B cell (primary cell): Measurements from ENCODE around the gene NTPCR. TPM values are rescaled to one million over a fixed set of nuclear protein-coding genes. Genes with fewer than 3 reads are reported as not detected.

Experiments
- ATAC-seq: fragments of 200-7000 bp; cut with Tn5 transposase; one replicate; pipeline ENCODE4 v1.10.0; 2021; ENCODE audit warnings: low read depth, mild to moderate bottlenecking, moderate number of reproducible peaks, moderate library complexity
- CTCF ChIA-PET: fragments of 350-600 bp; sonication (Branson Sonifier 250); formaldehyde crosslinking; loops from one replicate; lab custom pipeline; 2021; ENCODE audit warnings: antibody characterized with exemption, inconsistent platforms; lab: Charles Lee
- POLR2A ChIA-PET: fragments of 350-600 bp; sonication (Branson Sonifier 250); formaldehyde crosslinking; loops from one replicate; lab custom pipeline; 2021; ENCODE audit warnings: antibody characterized with exemption; lab: Charles Lee
- DNase-seq: peaks from one replicate; pipeline ENCODE4 v3.0.0; 2013
- H2AFZ ChIP-seq: 2 replicates; pipeline ENCODE4 v1.6.1; 2012; ENCODE audit warnings: mild to moderate bottlenecking, low read depth, low read length; ENCODE audit not compliant: insufficient read depth, poor library complexity, severe bottlenecking
- H3K27ac ChIP-seq, 2 donors: 1 replicate in 1 of 2; 2 replicates in 1 of 2; pipeline ENCODE4 v1.5.1; 2012 to 2013; ENCODE audit warnings: low read length in 2 of 2, mild to moderate bottlenecking in 2 of 2, moderate library complexity in 1 of 2
- H3K27me3 ChIP-seq, 4 experiments: fragments of 200-600 bp in 1 of 4; sonication (generic) in 1 of 4; replicated peaks in 1 of 4; 1 replicate in 2 of 4; 2 replicates in 2 of 4; pipeline versions ENCODE4 v1.6.1 to v1.7.0; 2013 to 2016; ENCODE audit warnings: low read length in 3 of 4, mild to moderate bottlenecking in 2 of 4, mixed read lengths in 1 of 4, moderate library complexity in 1 of 4; ENCODE audit not compliant: insufficient read depth in 4 of 4, control insufficient read depth in 3 of 4; ENCODE audit errors: control extremely low read depth in 1 of 4
- H3K36me3 ChIP-seq, 2 experiments: replicated peaks in 1 of 2; 1 replicate in 1 of 2; 2 replicates in 1 of 2; pipeline versions ENCODE4 v1.6.1 to v1.7.1; 2013; ENCODE audit warnings: low read length in 1 of 2; ENCODE audit not compliant: insufficient read depth in 2 of 2, control insufficient read depth in 1 of 2; ENCODE audit errors: control extremely low read depth in 1 of 2, extremely low read depth in 1 of 2
- H3K4me1 ChIP-seq, 2 donors: fragments of 200-600 bp in 1 of 2; sonication (generic) in 1 of 2; 1 replicate in 1 of 2; 2 replicates in 1 of 2; pipeline versions ENCODE4 v1.5.1 to v1.6.1; 2013 to 2017; ENCODE audit warnings: low read length in 2 of 2; ENCODE audit not compliant: control insufficient read depth in 2 of 2, insufficient read depth in 2 of 2
- H3K4me2 ChIP-seq: replicated peaks from 2 replicates; pipeline ENCODE3; 2012; ENCODE audit warnings: mild to moderate bottlenecking, low read depth, low read length; ENCODE audit not compliant: poor library complexity, severe bottlenecking
- H3K4me3 ChIP-seq, 5 experiments: fragments of 200-600 bp in 1 of 5; sonication (generic) in 1 of 5; 1 replicate in 3 of 5; 2 replicates in 2 of 5; pipeline versions ENCODE4 v1.5.1 to v1.7.0; 2011 to 2016; ENCODE audit warnings: low read length in 4 of 5, mild to moderate bottlenecking in 4 of 5, low read depth in 2 of 5, control low read depth in 1 of 5, moderate library complexity in 1 of 5; ENCODE audit not compliant: insufficient read depth in 1 of 5; ENCODE audit errors: control extremely low read depth in 1 of 5, extremely low read depth in 1 of 5
- H3K79me2 ChIP-seq: fragments of 200-600 bp; sonication (generic); one replicate; pipeline ENCODE4 v1.6.0; 2016; ENCODE audit warnings: low read length; ENCODE audit not compliant: control insufficient read depth, insufficient read depth
- H3K9ac ChIP-seq: fragments of 200-600 bp; sonication (generic); 2 replicates; pipeline ENCODE4 v1.6.1; 2017; ENCODE audit warnings: mild to moderate bottlenecking, low read length, moderate library complexity
- H3K9me3 ChIP-seq, 3 donors: one replicate each; pipeline versions ENCODE4 v1.6.1 to v1.7.1; 2013; ENCODE audit warnings: low read length in 2 of 3; ENCODE audit not compliant: control insufficient read depth in 2 of 3, insufficient read depth in 1 of 3; ENCODE audit errors: control extremely low read depth in 1 of 3
- H4K20me1 ChIP-seq: 2 replicates; pipeline ENCODE4 v1.6.0; 2012; ENCODE audit warnings: mild to moderate bottlenecking, low read length; ENCODE audit not compliant: insufficient read depth, control insufficient read depth, poor library complexity, severe bottlenecking
- H3K27ac Mint-ChIP-seq: one replicate; pipeline ENCODE4 v1.8.0; 2021; ENCODE audit warnings: mixed read lengths
- H3K27me3 Mint-ChIP-seq: one replicate; pipeline ENCODE4 v1.8.0; 2021; ENCODE audit warnings: mixed read lengths
- H3K4me1 Mint-ChIP-seq: one replicate; pipeline ENCODE4 v1.8.0; 2021; ENCODE audit warnings: mixed read lengths
- H3K4me3 Mint-ChIP-seq: one replicate; pipeline ENCODE4 v1.8.0; 2021; ENCODE audit warnings: mixed read lengths
- H3K9me3 Mint-ChIP-seq: one replicate; pipeline ENCODE4 v1.8.0; 2022; ENCODE audit warnings: mixed read lengths; ENCODE audit not compliant: insufficient read depth
- EZH2 ChIP-seq: IDR thresholded peaks from 2 replicates; pipeline ENCODE4 v1.6.1; 2012; ENCODE audit warnings: borderline replicate concordance, low read depth, mild to moderate bottlenecking, moderate library complexity, low read length; ENCODE audit not compliant: insufficient read depth, poor library complexity, severe bottlenecking
- WGBS: methylation state at CpG from one replicate; pipeline ENCODE4 v1.1.5; 2013; ENCODE audit warnings: missing lambda C conversion rate; ENCODE audit not compliant: insufficient coverage; 5-methylcytosine and 5-hydroxymethylcytosine counted together
- intact Hi-C: fragments of 100-400 bp; cut with micrococcal nuclease; formaldehyde crosslinking; loops from one replicate; pipeline ENCODE4 v1.10.0; 2022
- polyA plus RNA-seq: library from polyadenylated mRNA; depleted of rRNA; stranded (reverse); fragments of >200 nt; gene quantifications from 2 replicates; pipeline ENCODE4 v1.2.3, GENCODE V29; 2012
- total RNA-seq, 2 donors: library from RNA; stranded (reverse); fragments of 120-200 nt in 1 of 2; gene quantifications; 1 replicate in 1 of 2; 2 replicates in 1 of 2; pipeline versions ENCODE4 v1.2.3 to v1.2.4, GENCODE V29; 2013 to 2022
- TF ChIP-seq, protein P1 (sequence below): fragments of 200-600 bp; IDR thresholded peaks from one replicate; pipeline ENCODE4 v1.8.0; 2022; ENCODE audit warnings: antibody characterized with exemption, mild to moderate bottlenecking

The NTPCR gene
- total and polyA plus RNA-seq, 2 donors (not counting 1 experiment from before 2014, with no cell fraction given), result 7.6 to 16.5 TPM

DNA sequence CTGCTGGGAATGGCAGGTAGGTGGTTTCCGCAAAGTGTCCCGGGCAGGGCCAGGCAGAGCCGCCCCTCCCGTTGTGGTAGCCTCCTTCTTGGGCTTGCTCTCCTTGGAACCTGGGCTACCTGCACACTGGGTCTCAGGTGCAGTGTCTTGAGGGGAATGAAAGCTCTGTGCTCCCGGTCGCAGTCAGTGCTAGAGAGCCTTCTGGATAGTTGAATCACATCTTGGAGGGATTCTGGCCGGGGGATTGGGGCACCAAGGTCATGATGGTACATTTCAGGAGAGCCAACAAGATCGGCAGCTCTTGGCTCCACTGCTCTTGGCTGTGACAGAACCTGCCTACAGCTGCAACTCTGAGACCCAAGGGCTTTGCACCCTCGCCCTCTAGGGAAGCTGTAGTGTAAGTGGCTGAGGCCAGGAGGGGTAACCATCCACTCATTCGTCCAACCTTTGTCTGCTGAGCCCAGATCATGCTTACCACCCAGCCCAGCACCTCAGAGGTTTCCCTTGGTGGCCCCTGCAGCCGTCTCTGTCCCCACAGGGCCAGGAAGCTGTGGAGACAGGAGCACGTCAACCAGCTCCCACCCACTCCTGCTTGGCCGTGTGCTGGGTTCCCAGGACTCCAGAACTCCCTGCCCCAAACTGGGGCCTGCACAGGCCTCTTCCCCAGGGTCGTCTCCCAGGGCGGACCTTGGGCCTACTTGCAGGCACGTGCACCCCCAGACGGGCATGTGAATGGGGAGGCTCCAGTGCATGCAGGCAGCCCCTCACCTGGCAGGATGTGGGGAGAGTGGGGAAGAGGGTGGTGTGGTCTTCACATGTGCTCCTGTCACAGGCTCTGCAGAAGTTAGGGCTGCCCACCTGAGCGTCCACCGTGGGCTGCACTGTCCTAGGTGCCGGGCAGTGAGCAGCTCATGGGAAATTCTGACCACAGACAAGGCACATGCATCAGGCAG is 40.0 kb downstream of the NTPCR start:
- no peak for TF ChIP-seq EZH2
- TF ChIP-seq, protein P1, sequence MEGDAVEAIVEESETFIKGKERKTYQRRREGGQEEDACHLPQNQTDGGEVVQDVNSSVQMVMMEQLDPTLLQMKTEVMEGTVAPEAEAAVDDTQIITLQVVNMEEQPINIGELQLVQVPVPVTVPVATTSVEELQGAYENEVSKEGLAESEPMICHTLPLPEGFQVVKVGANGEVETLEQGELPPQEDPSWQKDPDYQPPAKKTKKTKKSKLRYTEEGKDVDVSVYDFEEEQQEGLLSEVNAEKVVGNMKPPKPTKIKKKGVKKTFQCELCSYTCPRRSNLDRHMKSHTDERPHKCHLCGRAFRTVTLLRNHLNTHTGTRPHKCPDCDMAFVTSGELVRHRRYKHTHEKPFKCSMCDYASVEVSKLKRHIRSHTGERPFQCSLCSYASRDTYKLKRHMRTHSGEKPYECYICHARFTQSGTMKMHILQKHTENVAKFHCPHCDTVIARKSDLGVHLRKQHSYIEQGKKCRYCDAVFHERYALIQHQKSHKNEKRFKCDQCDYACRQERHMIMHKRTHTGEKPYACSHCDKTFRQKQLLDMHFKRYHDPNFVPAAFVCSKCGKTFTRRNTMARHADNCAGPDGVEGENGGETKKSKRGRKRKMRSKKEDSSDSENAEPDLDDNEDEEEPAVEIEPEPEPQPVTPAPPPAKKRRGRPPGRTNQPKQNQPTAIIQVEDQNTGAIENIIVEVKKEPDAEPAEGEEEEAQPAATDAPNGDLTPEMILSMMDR, result no peak
- Mint-ChIP-seq H3K4me1 (no peaks in the 10 kb centered on the region), H3K4me3 (no peak overlapping the region), H3K27ac (no peak overlapping the region), H3K9me3 (peaks cover 11% of the 10 kb centered on the region), H3K27me3 (no peaks in the 10 kb centered on the region)
- CTCF ChIA-PET, result no interaction called here
- Histone ChIP-seq H3K27me3 (no peaks in the 10 kb centered on the region), H3K27ac (no peak overlapping the region), H3K36me3 (no peaks in the 10 kb centered on the region), H3K4me3 (no peak overlapping the region), H3K9ac (no peak overlapping the region), H3K79me2 (no peaks in the 10 kb centered on the region), H3K4me2 (no peak overlapping the region), H3K9me3 (peaks cover 0 to 14% (median 8%) of the 10 kb centered on the region in 3 donors), H2AFZ (no peak overlapping the region), H4K20me1 (no peaks in the 10 kb centered on the region), H3K4me1 (no peaks in the 10 kb centered on the region)
- intact Hi-C loops, result no loop called here
- WGBS, result 96% methylated on average over 20 of the region's 20 CpGs
- DNase-seq (no peak), ATAC-seq (no peak)
- POLR2A ChIA-PET, result no interaction called here

DNA sequence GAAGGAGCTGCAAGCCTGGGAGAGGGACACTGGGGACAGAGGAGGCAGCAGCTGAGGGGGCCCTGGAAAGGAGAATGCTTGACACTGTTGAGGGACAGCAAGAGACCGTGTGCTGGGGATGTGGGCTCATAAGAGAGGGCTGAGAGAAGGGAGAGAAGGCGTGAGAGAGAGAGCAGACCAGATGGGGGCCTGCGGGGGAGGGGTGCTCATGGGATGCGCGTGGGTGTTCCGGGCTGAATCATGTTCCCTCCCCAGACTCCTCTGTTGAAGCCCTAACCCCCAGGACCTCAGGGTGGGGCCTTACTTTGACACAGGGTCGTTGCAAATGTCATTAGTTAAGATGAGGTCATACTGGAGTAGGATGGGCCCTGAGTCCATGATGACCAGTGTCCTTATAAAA is 40.8 kb downstream of the NTPCR start:
- DNase-seq (no peak), ATAC-seq (no peak)
- WGBS, result 88% methylated on average over 3 of the region's 7 CpGs
- H3K4me2 ChIP-seq, result no peak overlapping the region
- peaks cover 11% of the 10 kb centered on the region for H3K9me3 Mint-ChIP-seq
- no peaks in the 10 kb centered on the region for H3K36me3 ChIP-seq
- H3K27me3 ChIP-seq, result no peaks in the 10 kb centered on the region
- CTCF ChIA-PET, result no interaction called here
- TF ChIP-seq, protein P1, result no peak
- no peak for TF ChIP-seq EZH2
- no peaks in the 10 kb centered on the region for H3K79me2 ChIP-seq
- no peaks in the 10 kb centered on the region for H3K4me1 Mint-ChIP-seq
- H3K4me3 ChIP-seq, result no peak overlapping the region
- POLR2A ChIA-PET, result no interaction called here
- no peaks in the 10 kb centered on the region for H4K20me1 ChIP-seq
- no peak overlapping the region for H3K27ac Mint-ChIP-seq
- H3K4me1 ChIP-seq, result no peaks in the 10 kb centered on the region
- H3K4me3 Mint-ChIP-seq, result no peak overlapping the region
- H3K27me3 Mint-ChIP-seq, result no peaks in the 10 kb centered on the region
- H3K9me3 ChIP-seq, result peaks cover 0 to 14% (median 8%) of the 10 kb centered on the region in 3 donors
- intact Hi-C loops, result no loop called here
- no peak overlapping the region for H3K27ac ChIP-seq
- no peak overlapping the region for H3K9ac ChIP-seq
- no peak overlapping the region for H2AFZ ChIP-seq
